Stomach (tissue), 9 donors: ENCODE results near the gene EVC2. TPM values are rescaled to one million over a fixed set of nuclear protein-coding genes. Genes with fewer than 3 reads are reported as not detected.

Experiments used
- DNase-seq, 2 donors: peaks; one replicate each; pipeline versions ENCODE4 v3.0.0 to v3.0.0-alpha.2; 2013 to 2019
- H3K27ac ChIP-seq, 5 donors: fragments of 200-600 bp in 4 of 5; sonication (generic) in 4 of 5; one replicate each; pipeline ENCODE4 v1.5.1; 2013 to 2019; ENCODE audit warnings: mild to moderate bottlenecking in 1 of 5, moderate library complexity in 1 of 5
- H3K27me3 ChIP-seq, 3 donors: fragments of 200-600 bp; sonication (generic); one replicate each; pipeline ENCODE4 v1.5.1; 2017 to 2019; ENCODE audit warnings: mixed run types in 1 of 3
- H3K36me3 ChIP-seq, 4 donors: fragments of 200-600 bp; sonication (generic); 1 replicate in 3 of 4; 2 replicates in 1 of 4; pipeline ENCODE4 v1.5.1; 2016 to 2019
- H3K4me1 ChIP-seq, 4 donors: fragments of 200-600 bp; sonication (generic); one replicate each; pipeline ENCODE4 v1.5.1; 2016 to 2019
- H3K4me3 ChIP-seq, 4 donors: fragments of 200-600 bp; sonication (generic) in 3 of 4; one replicate each; pipeline ENCODE4 v1.5.1; 2016 to 2019; ENCODE audit warnings: mild to moderate bottlenecking in 1 of 4
- H3K9me3 ChIP-seq, 4 donors: fragments of 200-600 bp; sonication (generic); one replicate each; pipeline ENCODE4 v1.5.1; 2016 to 2019
- CTCF ChIP-seq, 7 experiments: fragments of 450-650 bp in 4 of 7; fragments of 200-600 bp in 3 of 7; sonication (generic) in 3 of 7; IDR thresholded peaks; one replicate each; pipeline ENCODE4 v1.5.1; 2016 to 2019; ENCODE audit warnings: antibody characterized with exemption in 7 of 7, control low read depth in 2 of 7, mild to moderate bottlenecking in 1 of 7
- EP300 ChIP-seq: sonication (generic); formaldehyde crosslinking; IDR thresholded peaks from one replicate; pipeline ENCODE4 v1.6.1; 2017; ENCODE audit warnings: antibody characterized with exemption
- POLR2A ChIP-seq, 4 donors: fragments of 450-650 bp; IDR thresholded peaks; one replicate each; pipeline ENCODE4 v1.6.1; 2016; ENCODE audit warnings: antibody characterized with exemption in 4 of 4, control low read depth in 2 of 4, mild to moderate bottlenecking in 1 of 4, moderate library complexity in 1 of 4
- POLR2AphosphoS5 ChIP-seq, 3 donors: sonication (generic); formaldehyde crosslinking; IDR thresholded peaks; one replicate each; pipeline ENCODE4 v1.6.1; 2016; ENCODE audit warnings: antibody characterized with exemption in 3 of 3
- WGBS, 5 donors: extraction: QIAGEN DNeasy Blood & Tissue Kit in 3 of 5; methylation state at CpG; one replicate each; pipeline versions ENCODE4 v1.1.5 to v1.1.7; 2013 to 2018; 5-methylcytosine and 5-hydroxymethylcytosine counted together
- intact Hi-C: fragments of 100-400 bp; cut with DNase I; formaldehyde crosslinking; loops from one replicate; pipeline ENCODE4 v1.15.1; 2023; ENCODE audit warnings: low total_unique reads
- polyA plus RNA-seq, 3 donors: library from polyadenylated mRNA; stranded (reverse); fragments of 200-250 nt; gene quantifications; one replicate each; pipeline ENCODE4 v1.2.3, GENCODE V29; 2013
- total RNA-seq, 5 donors: library from RNA; depleted of rRNA; stranded (reverse); fragments of >200 nt; gene quantifications; one replicate each; pipeline versions ENCODE4 v1.1.0 to v1.2.3, GENCODE V29; 2014 to 2016
- donor health status: healthy with polysubstance abuse.
- donor health status: Bipolar disorder and iron deficiency.
- donor health status: healthy.

The EVC2 gene
- total and polyA plus RNA-seq, 8 donors: 0.76 to 11.7 (median 4.9) TPM

DNA sequence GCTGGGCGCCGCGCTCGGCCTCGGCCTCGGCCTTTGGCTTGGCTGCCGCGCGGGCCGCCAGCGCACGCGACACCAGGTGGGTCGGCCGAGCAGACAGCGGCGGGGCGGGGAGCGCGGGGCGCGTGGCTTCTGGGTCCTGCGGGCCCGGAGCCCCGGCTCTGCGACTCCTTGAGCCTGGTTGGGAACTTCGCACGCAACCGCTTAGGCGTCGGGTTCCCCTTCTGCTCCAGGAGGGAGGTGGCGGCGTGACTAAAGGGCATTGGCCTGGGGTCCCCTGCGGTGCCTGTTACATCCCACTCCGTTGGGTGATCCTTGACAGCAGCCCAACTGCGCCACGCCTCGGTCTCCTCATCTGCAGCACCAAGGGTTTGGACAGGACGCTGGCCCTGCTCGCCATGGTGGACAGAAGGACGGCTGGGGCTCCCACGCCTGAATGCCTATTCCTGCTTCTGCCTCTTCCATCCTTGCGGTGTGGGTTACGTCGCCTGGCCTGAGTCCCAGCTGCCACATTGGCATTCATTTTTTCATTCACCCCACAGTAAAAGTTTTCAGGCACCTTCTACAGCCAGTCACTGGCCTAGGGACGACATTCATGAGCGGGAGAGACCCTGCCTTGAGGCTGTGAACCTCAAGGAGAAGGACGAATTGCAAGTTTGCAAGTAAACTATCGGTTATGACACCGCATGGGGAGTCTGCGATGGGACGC is 3.3 kb upstream of the EVC2 start:
- intact Hi-C loops: no loop called here
- H3K27ac ChIP-seq: peak overlapping the region in 4 of 5 donors; percentile 32 to 90 (median 60)
- WGBS, 5 donors: 15 to 44% (median 17%) methylated on average over 14 to 52 of the region's 52 CpGs
- H3K36me3 ChIP-seq: no peaks in the 10 kb centered on the region
- H3K4me1 ChIP-seq: peaks cover 27 to 60% (median 54%) of the 10 kb centered on the region in 4 donors
- H3K27me3 ChIP-seq: peaks cover 0 to 36% (median 20%) of the 10 kb centered on the region in 3 donors
- no peak for TF ChIP-seq EP300
- TF ChIP-seq CTCF (IDR thresholded peaks at IDR 0.05): no peak
- no peak for TF ChIP-seq POLR2AphosphoS5 (IDR thresholded peaks at IDR 0.05)
- TF ChIP-seq POLR2A (IDR thresholded peaks at IDR 0.05): no peak
- DNase-seq: peak in 1 of 2 donors; percentile 53
- H3K9me3 ChIP-seq: peaks cover 0 to 8% (median 5%) of the 10 kb centered on the region in 4 donors
- peak overlapping the region; percentile 53 to 60 (median 58) for H3K4me3 ChIP-seq

- TF ChIP-seq EP300 (no peak), POLR2AphosphoS5 (IDR thresholded peaks at IDR 0.05) (peak in 1 of 3 donors; percentile 6), POLR2A (IDR thresholded peaks at IDR 0.05) (no peak), CTCF (IDR thresholded peaks at IDR 0.05) (peak in 1 of 7 experiments; percentile 3)
- 0 to 1% (median 1%) methylated on average over 8 to 49 of the region's 49 CpGs for WGBS, 5 donors
Measured at GRCh38 chr4:5710961-5711478, 2.7 kb upstream of the EVC2 start, which contains the start of gene EVC. EVC (plus strand) TSS chr4:5711201; CDS start chr4:5711381, 180 bp downstream.

DNA sequence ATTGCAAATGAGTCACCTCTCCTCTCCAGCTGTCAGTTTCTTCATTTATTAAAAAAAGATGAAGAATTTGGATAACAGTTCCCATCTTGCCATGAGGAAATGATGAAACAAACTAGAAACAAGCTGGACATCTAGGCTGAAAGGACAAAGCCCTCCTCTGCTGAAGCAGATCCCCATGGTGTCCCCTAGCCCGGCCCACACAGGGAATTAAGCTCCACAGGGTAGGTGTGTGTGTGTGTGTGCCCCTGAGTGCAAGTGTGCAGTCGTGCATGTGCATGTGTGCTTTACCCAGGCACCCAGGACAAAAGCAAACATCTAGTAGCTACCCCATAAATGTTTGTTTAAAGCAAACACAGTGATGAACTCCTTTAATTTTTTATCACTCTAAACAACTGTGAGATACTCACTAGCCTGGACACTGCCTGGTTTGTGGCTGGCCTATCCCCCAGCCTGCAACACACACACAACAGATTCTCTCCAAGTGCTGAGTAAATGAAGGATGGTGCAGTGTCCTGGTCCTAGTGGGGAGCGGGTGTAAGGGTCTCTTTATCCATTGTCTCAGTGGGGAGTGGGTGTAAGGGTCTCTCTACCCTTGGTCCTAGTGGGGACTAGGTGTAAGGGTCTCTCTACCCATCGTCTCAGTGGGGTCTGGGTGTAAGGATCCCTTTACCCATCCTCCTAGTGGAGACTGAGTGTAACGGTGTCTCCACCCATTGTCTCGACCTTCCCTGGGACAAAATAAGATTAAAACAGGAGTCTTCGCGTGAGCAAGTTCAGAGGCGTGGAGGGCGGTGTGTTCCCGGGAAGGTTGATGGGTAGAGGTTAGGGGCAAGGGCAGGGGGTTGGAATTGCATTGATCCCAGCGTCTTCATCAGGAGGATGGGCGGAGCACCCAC is 2.0 kb upstream of the EVC2 start:
- Histone ChIP-seq H3K4me1 (peaks cover 27 to 64% (median 56%) of the 10 kb centered on the region in 4 donors), H3K9me3 (peaks cover 0 to 6% (median 4%) of the 10 kb centered on the region in 4 donors), H3K4me3 (peak overlapping the region; percentile 53 to 60 (median 58)), H3K36me3 (no peaks in the 10 kb centered on the region), H3K27me3 (peaks cover 0 to 38% (median 20%) of the 10 kb centered on the region in 3 donors), H3K27ac (peak overlapping the region; percentile 56 to 90 (median 83))
- DNase-seq: peak in 1 of 2 donors; percentile 37
- intact Hi-C loops: no loop called here
- WGBS, 5 donors: 9 to 17% (median 10%) methylated on average over 11 to 13 of the region's 13 CpGs
- TF ChIP-seq POLR2A (IDR thresholded peaks at IDR 0.05) (no peak), CTCF (IDR thresholded peaks at IDR 0.05) (peak in 4 of 7 experiments; percentile 4 to 19 (median 12))

More at GRCh38 chr4:5710961-5711478, 2.7 kb upstream of the EVC2 start, which contains the start of gene EVC:
- H3K36me3 ChIP-seq: no peaks in the 10 kb centered on the region
- DNase-seq: peak; percentile 62 to 92
- peaks cover 0 to 38% (median 20%) of the 10 kb centered on the region in 3 donors for H3K27me3 ChIP-seq
- H3K4me3 ChIP-seq: peak within 1 kb of the TSS; percentile 53 to 60 (median 58)
- intact Hi-C loops: no loop called here
- H3K27ac ChIP-seq: peak within 1 kb of the TSS; percentile 56 to 90 (median 80)
- peaks cover 0 to 8% (median 5%) of the 10 kb centered on the region in 4 donors for H3K9me3 ChIP-seq
- peaks cover 27 to 64% (median 56%) of the 10 kb centered on the region in 4 donors for H3K4me1 ChIP-seq

DNA sequence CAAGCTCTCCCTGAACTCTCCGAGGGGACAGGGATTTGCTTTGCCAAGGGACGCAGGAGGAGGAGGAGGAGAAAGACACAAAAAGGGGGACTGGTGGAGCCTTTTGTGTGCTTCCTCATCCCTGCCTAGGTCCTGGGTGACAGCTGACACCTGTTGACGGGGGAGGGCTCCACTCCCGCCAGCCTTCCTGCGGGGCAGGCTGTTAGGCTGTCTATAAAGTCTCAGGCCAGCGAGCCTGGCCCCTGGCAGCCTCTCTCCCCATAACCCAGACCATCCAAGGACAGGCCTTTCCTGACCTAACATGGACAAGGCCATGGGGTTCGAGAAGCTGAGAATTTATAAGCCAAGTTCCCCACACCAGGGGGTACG is 832 bp upstream of the EVC2 start:
- peak overlapping the region; percentile 51 to 79 (median 70) for H3K4me3 ChIP-seq
- H3K27me3 ChIP-seq: peaks cover 0 to 38% (median 20%) of the 10 kb centered on the region in 3 donors
- H3K9me3 ChIP-seq: no peaks in the 10 kb centered on the region
- peak overlapping the region in 4 of 5 donors; percentile 45 to 90 (median 86) for H3K27ac ChIP-seq
- H3K4me1 ChIP-seq: peaks cover 27 to 64% (median 56%) of the 10 kb centered on the region in 4 donors
- no peak for TF ChIP-seq POLR2A (IDR thresholded peaks at IDR 0.05)
- no peak for TF ChIP-seq EP300
- no peak for TF ChIP-seq POLR2AphosphoS5 (IDR thresholded peaks at IDR 0.05)
- no peak for TF ChIP-seq CTCF (IDR thresholded peaks at IDR 0.05)
- intact Hi-C loops: no loop called here
- peak in 1 of 2 donors; percentile 37 for DNase-seq
- peaks cover 0 to 9% (median 0%) of the 10 kb centered on the region in 4 donors for H3K36me3 ChIP-seq
- 63 to 76% (median 74%) methylated on average over 8 of the region's 8 CpGs for WGBS, 5 donors
